ENCODE data around the gene RANGAP1. TPM values are rescaled to one million over a fixed set of nuclear protein-coding genes. Genes with fewer than 3 reads are reported as not detected.

The RANGAP1 gene
- total and polyA plus RNA-seq, 3 experiments from 2014 or later = 26.9 to 182 (median 170) TPM

- H3K4me3 ChIP-seq (ENCODE audit: low read length) = peak overlapping the region; percentile 50
- peaks cover 9% of the 10 kb centered on the region for H3K4me1 ChIP-seq (ENCODE audit: insufficient read depth, low read length)
- Mint-ChIP-seq H3K9me3 (no peaks in the 10 kb centered on the region), H3K27me3 (no peaks in the 10 kb centered on the region), H3K4me3 (peak overlapping the region in 5 of 7 donors; percentile 24 to 76 (median 70)), H3K36me3 (no peaks in the 10 kb centered on the region), H3K27ac (no peak overlapping the region), H3K4me1 (peaks cover 3 to 15% (median 4%) of the 10 kb centered on the region in 3 donors)
- H3K9me3 ChIP-seq (ENCODE audit: low read length) = no peaks in the 10 kb centered on the region
- POLR2A ChIA-PET = interaction anchor here (0.5 to 1.6 kb wide), 7 partner anchors 10 to 324 kb away, joined by 3 to 9 read pairs (median 5); partner anchors contain the start of genes RANGAP1 and RBX1
- peak; percentile 69 to 84 (median 77) for DNase-seq
- no peaks in the 10 kb centered on the region for H3K36me3 ChIP-seq (ENCODE audit: insufficient read depth, low read length)
- H3K27me3 ChIP-seq (ENCODE audit: insufficient read depth, low read length, poor library complexity, severe bottlenecking) = no peaks in the 10 kb centered on the region
- H3K27ac ChIP-seq (ENCODE audit: low read depth, low read length) = no peak overlapping the region
- CTCF ChIA-PET = interaction anchor here (0.5 to 3.8 kb wide), 44 partner anchors 9 to 339 kb away, joined by 3 to 66 read pairs (median 4); partner anchors contain the start of genes EP300, L3MBTL2, RANGAP1 and RBX1
Measured at GRCh38 chr22:41237707-41238569, 48.0 kb downstream of the RANGAP1 start.

- Histone ChIP-seq H3K27me3 (ENCODE audit: insufficient read depth, low read length, poor library complexity, severe bottlenecking) (no peaks in the 10 kb centered on the region), H3K9me3 (ENCODE audit: low read length) (no peaks in the 10 kb centered on the region), H3K27ac (ENCODE audit: low read depth, low read length) (no peak overlapping the region), H3K4me1 (ENCODE audit: insufficient read depth, low read length) (peaks cover 9% of the 10 kb centered on the region), H3K36me3 (ENCODE audit: insufficient read depth, low read length) (no peaks in the 10 kb centered on the region), H3K4me3 (ENCODE audit: low read length) (peak overlapping the region; percentile 50)
- no peaks in the 10 kb centered on the region for H3K9me3 Mint-ChIP-seq
- peak overlapping the region in 2 of 8 donors; percentile 29 to 34 for H3K27ac Mint-ChIP-seq
- peaks cover 3 to 15% (median 4%) of the 10 kb centered on the region in 3 donors for H3K4me1 Mint-ChIP-seq
- H3K27me3 Mint-ChIP-seq = no peaks in the 10 kb centered on the region
- DNase-seq = no peak
- CTCF ChIA-PET = interaction anchor here (0.7 to 3.8 kb wide), 44 partner anchors 8 to 338 kb away, joined by 3 to 66 read pairs (median 4); partner anchors contain the start of genes EP300, L3MBTL2, RANGAP1 and RBX1
- H3K4me3 Mint-ChIP-seq = peak overlapping the region; percentile 24 to 76 (median 66)
- no peaks in the 10 kb centered on the region for H3K36me3 Mint-ChIP-seq
- POLR2A ChIA-PET = interaction anchor here (0.5 to 1.6 kb wide), 7 partner anchors 11 to 323 kb away, joined by 3 to 9 read pairs (median 4); partner anchors contain the start of gene RBX1
Measured at GRCh38 chr22:41237036-41237706, 48.8 kb downstream of the RANGAP1 start.

GRCh38 chr22:41234815-41235695 is 50.9 kb downstream of the RANGAP1 start:
- Histone ChIP-seq H3K27me3 (ENCODE audit: insufficient read depth, low read length, poor library complexity, severe bottlenecking) (no peaks in the 10 kb centered on the region), H3K4me3 (ENCODE audit: low read length) (no peak overlapping the region), H3K9me3 (ENCODE audit: low read length) (no peaks in the 10 kb centered on the region), H3K4me1 (ENCODE audit: insufficient read depth, low read length) (peaks cover 9% of the 10 kb centered on the region), H3K27ac (ENCODE audit: low read depth, low read length) (no peak overlapping the region), H3K36me3 (ENCODE audit: insufficient read depth, low read length) (no peaks in the 10 kb centered on the region)
- DNase-seq = no peak
- H3K27me3 Mint-ChIP-seq = no peaks in the 10 kb centered on the region
- POLR2A ChIA-PET = no interaction called here
- H3K4me1 Mint-ChIP-seq = peaks cover 3 to 15% (median 4%) of the 10 kb centered on the region in 3 donors
- H3K27ac Mint-ChIP-seq = no peak overlapping the region
- CTCF ChIA-PET = no interaction called here
- peaks cover 0 to 16% (median 0%) of the 10 kb centered on the region in 3 donors for H3K36me3 Mint-ChIP-seq
- no peak overlapping the region for H3K4me3 Mint-ChIP-seq
- H3K9me3 Mint-ChIP-seq = no peaks in the 10 kb centered on the region

- Mint-ChIP-seq H3K27me3 (no peaks in the 10 kb centered on the region), H3K9me3 (no peaks in the 10 kb centered on the region), H3K36me3 (peaks cover 0 to 47% (median 0%) of the 10 kb centered on the region in 3 donors), H3K4me3 (no peak overlapping the region), H3K27ac (peak overlapping the region in 1 of 8 donors; percentile 38), H3K4me1 (no peaks in the 10 kb centered on the region)
- Histone ChIP-seq H3K36me3 (ENCODE audit: insufficient read depth, low read length) (no peaks in the 10 kb centered on the region), H3K9me3 (ENCODE audit: low read length) (no peaks in the 10 kb centered on the region), H3K4me1 (ENCODE audit: insufficient read depth, low read length) (no peaks in the 10 kb centered on the region), H3K27me3 (ENCODE audit: insufficient read depth, low read length, poor library complexity, severe bottlenecking) (no peaks in the 10 kb centered on the region), H3K27ac (ENCODE audit: low read depth, low read length) (no peak overlapping the region), H3K4me3 (ENCODE audit: low read length) (no peak overlapping the region)
- DNase-seq = no peak
- POLR2A ChIA-PET = no interaction called here
- CTCF ChIA-PET = no interaction called here
Measured at GRCh38 chr22:41231369-41231768, 54.6 kb downstream of the RANGAP1 start.

GRCh38 chr22:41230401-41230785 is 55.6 kb downstream of the RANGAP1 start:
- Mint-ChIP-seq H3K27ac (no peak overlapping the region), H3K36me3 (peaks cover 0 to 57% (median 0%) of the 10 kb centered on the region in 3 donors), H3K4me3 (no peak overlapping the region), H3K9me3 (no peaks in the 10 kb centered on the region), H3K4me1 (no peaks in the 10 kb centered on the region), H3K27me3 (no peaks in the 10 kb centered on the region)
- Histone ChIP-seq H3K27ac (ENCODE audit: low read depth, low read length) (no peak overlapping the region), H3K27me3 (ENCODE audit: insufficient read depth, low read length, poor library complexity, severe bottlenecking) (no peaks in the 10 kb centered on the region), H3K4me1 (ENCODE audit: insufficient read depth, low read length) (no peaks in the 10 kb centered on the region), H3K4me3 (ENCODE audit: low read length) (no peak overlapping the region), H3K36me3 (ENCODE audit: insufficient read depth, low read length) (no peaks in the 10 kb centered on the region), H3K9me3 (ENCODE audit: low read length) (no peaks in the 10 kb centered on the region)
- no peak for DNase-seq
- CTCF ChIA-PET = interaction anchor here (1.1 kb wide), 1 partner anchor 308 kb away, joined by 3 read pairs; no protein-coding TSS in a partner anchor
- POLR2A ChIA-PET = interaction anchor here (0.5 kb wide), 2 partner anchors 63 to 171 kb away, joined by 4 read pairs; no protein-coding TSS in a partner anchor

- no peaks in the 10 kb centered on the region for H3K4me1 Mint-ChIP-seq
- no peak overlapping the region for H3K4me3 ChIP-seq (ENCODE audit: low read length)
- no peak for DNase-seq
- no peaks in the 10 kb centered on the region for H3K27me3 ChIP-seq (ENCODE audit: insufficient read depth, low read length, poor library complexity, severe bottlenecking)
- no peak overlapping the region for H3K4me3 Mint-ChIP-seq
- H3K9me3 Mint-ChIP-seq = no peaks in the 10 kb centered on the region
- no peaks in the 10 kb centered on the region for H3K9me3 ChIP-seq (ENCODE audit: low read length)
- peak overlapping the region in 1 of 8 donors; percentile 92 for H3K27ac Mint-ChIP-seq
- H3K36me3 ChIP-seq (ENCODE audit: insufficient read depth, low read length) = peaks cover 3% of the 10 kb centered on the region
- peaks cover 0 to 61% (median 0%) of the 10 kb centered on the region in 3 donors for H3K36me3 Mint-ChIP-seq
- H3K27me3 Mint-ChIP-seq = no peaks in the 10 kb centered on the region
- ChIA-PET CTCF (interaction anchor here (1.1 to 1.5 kb wide), 2 partner anchors 8 to 308 kb away, joined by 3 to 7 read pairs; no protein-coding TSS in a partner anchor), POLR2A (interaction anchor here (0.5 kb wide), 1 partner anchor 63 kb away, joined by 4 read pairs; no protein-coding TSS in a partner anchor)
- no peak overlapping the region for H3K27ac ChIP-seq (ENCODE audit: low read depth, low read length)
- no peaks in the 10 kb centered on the region for H3K4me1 ChIP-seq (ENCODE audit: insufficient read depth, low read length)
Measured at GRCh38 chr22:41229730-41230400, 56.1 kb downstream of the RANGAP1 start.

GRCh38 chr22:41229215-41229614 is 56.8 kb downstream of the RANGAP1 start:
- ChIA-PET POLR2A (interaction anchor here (0.7 kb wide), 1 partner anchor 53 kb away, joined by 4 read pairs; no protein-coding TSS in a partner anchor), CTCF (interaction anchor here (1.5 kb wide), 1 partner anchor 8 kb away, joined by 7 read pairs; no protein-coding TSS in a partner anchor)
- peak overlapping the region in 1 of 8 donors; percentile 8 for H3K27ac Mint-ChIP-seq
- H3K9me3 Mint-ChIP-seq = no peaks in the 10 kb centered on the region
- H3K4me3 ChIP-seq (ENCODE audit: low read length) = no peak overlapping the region
- no peaks in the 10 kb centered on the region for H3K27me3 Mint-ChIP-seq
- H3K27ac ChIP-seq (ENCODE audit: low read depth, low read length) = no peak overlapping the region
- H3K27me3 ChIP-seq (ENCODE audit: insufficient read depth, low read length, poor library complexity, severe bottlenecking) = no peaks in the 10 kb centered on the region
- DNase-seq = no peak
- peaks cover 9% of the 10 kb centered on the region for H3K36me3 ChIP-seq (ENCODE audit: insufficient read depth, low read length)
- no peaks in the 10 kb centered on the region for H3K4me1 Mint-ChIP-seq
- H3K9me3 ChIP-seq (ENCODE audit: low read length) = no peaks in the 10 kb centered on the region
- no peak overlapping the region for H3K4me3 Mint-ChIP-seq
- peaks cover 0 to 68% (median 0%) of the 10 kb centered on the region in 3 donors for H3K36me3 Mint-ChIP-seq
- no peaks in the 10 kb centered on the region for H3K4me1 ChIP-seq (ENCODE audit: insufficient read depth, low read length)

All from CD8-positive, alpha-beta memory T cell (primary cell).